GM12878 (cell line): ENCODE data around the gene MRPL36. TPM values are rescaled to one million over a fixed set of nuclear protein-coding genes. Genes with fewer than 3 reads are reported as not detected.

ENCODE experiments used
- SUPT20H ChIP-seq: IDR thresholded peaks from 2 replicates; pipeline ENCODE4 v1.6.1; 2011; ENCODE audit warnings: low read depth, mild to moderate bottlenecking, low read length, moderate library complexity, borderline replicate concordance; ENCODE audit not compliant: control insufficient read depth
- polyA plus RNA-seq, 11 experiments: library from polyadenylated mRNA; depleted of rRNA in 4 of 11; unstranded in 6 of 11; stranded (reverse) in 5 of 11; fragments of >200 nt; fragmentation: Nextera tagmentation in 4 of 11; fragmentation: Illumina TruSeq in 1 of 11; extraction: Ambion mirVana in 4 of 11; extraction: Trizol in 1 of 11; gene quantifications; 1 replicate in 1 of 11; 2 replicates in 10 of 11; pipeline versions ENCODE4 v1.2.1 to v1.2.3, GENCODE V29; 2011 to 2016; ENCODE audit warnings: inconsistent platforms in 2 of 11, missing spikeins in 2 of 11, low read depth in 1 of 11
- total RNA-seq, 4 experiments: library from RNA; depleted of rRNA in 3 of 4; stranded (reverse); fragments of >200 nt in 3 of 4; fragmentation: Illumina TruSeq in 1 of 4; extraction: Trizol in 1 of 4; gene quantifications; 2 replicates each; pipeline versions ENCODE4 v1.2.1 to v1.2.3, GENCODE V29; 2013 to 2021

Gene MRPL36
- total and polyA plus RNA-seq, 10 of the 15 experiments (the other 5 are each of a cell fraction or from before 2014, with no cell fraction given): 89.2 to 559 (median 152) TPM

GRCh38 chr5:1748845-1749244 is 50.8 kb downstream of the MRPL36 start (continued):
- TF ChIP-seq SUPT20H: no peak

Other genes starting within 250 kb of the MRPL36 start
- gene NDUFS6, start 1.6 kb upstream of the MRPL36 start, total RNA-seq (2014; rRNA removed): 55.3 and 57.1 TPM in 2 replicates
- gene NDUFS6, start 1.6 kb upstream of the MRPL36 start, total RNA-seq (2014; rRNA removed; fragmentation: Illumina TruSeq; extraction: Trizol): 49.5 and 60.4 TPM in 2 replicates
- 56.4 and 57.5 TPM in 2 replicates for gene NDUFS6, start 1.6 kb upstream of the MRPL36 start, total RNA-seq (2021)
- gene NDUFS6, start 1.6 kb upstream of the MRPL36 start, polyA plus RNA-seq (2011; rRNA removed): 35.6 and 38.7 TPM in 2 replicates
- 12.1 and 29.4 TPM in 2 replicates for gene NDUFS6, start 1.6 kb upstream of the MRPL36 start, polyA plus RNA-seq (2014; fragmentation: Illumina TruSeq; extraction: Trizol)
- 10 to 100 TPM; 20.7 to 59.0 TPM for gene NDUFS6, start 1.6 kb upstream of the MRPL36 start, polyA plus RNA-seq (2014; fragmentation: Nextera tagmentation; extraction: Ambion mirVana)
- 80.9 and 98.9 TPM in 2 replicates for gene NDUFS6, start 1.6 kb upstream of the MRPL36 start, polyA plus RNA-seq (2014; rRNA removed)
- gene NDUFS6, start 1.6 kb upstream of the MRPL36 start, polyA plus RNA-seq (2016; fragmentation: Nextera tagmentation; extraction: Ambion mirVana): 100 to 1,000 TPM; 195 to 213 TPM
- not detected in 2 replicates for gene IRX4, start 83.1 kb upstream of the MRPL36 start, total RNA-seq (2014; rRNA removed)
- not detected in 2 replicates for gene IRX4, start 83.1 kb upstream of the MRPL36 start, total RNA-seq (2014; rRNA removed; fragmentation: Illumina TruSeq; extraction: Trizol)
- gene IRX4, start 83.1 kb upstream of the MRPL36 start, total RNA-seq (2021): not detected in 2 replicates
- gene IRX4, start 83.1 kb upstream of the MRPL36 start, polyA plus RNA-seq (2011; rRNA removed): not detected in 2 replicates
- gene IRX4, start 83.1 kb upstream of the MRPL36 start, polyA plus RNA-seq (2014; fragmentation: Illumina TruSeq; extraction: Trizol): not detected in 2 replicates
- gene IRX4, start 83.1 kb upstream of the MRPL36 start, polyA plus RNA-seq (2014; fragmentation: Nextera tagmentation; extraction: Ambion mirVana): not detected
- not detected in 2 replicates for gene IRX4, start 83.1 kb upstream of the MRPL36 start, polyA plus RNA-seq (2014; rRNA removed)
- not detected for gene IRX4, start 83.1 kb upstream of the MRPL36 start, polyA plus RNA-seq (2016; fragmentation: Nextera tagmentation; extraction: Ambion mirVana)